Measurements from ENCODE around the gene CASP14. TPM values are rescaled to one million over a fixed set of nuclear protein-coding genes. Genes with fewer than 3 reads are reported as not detected.

CASP14 gene, protein sequence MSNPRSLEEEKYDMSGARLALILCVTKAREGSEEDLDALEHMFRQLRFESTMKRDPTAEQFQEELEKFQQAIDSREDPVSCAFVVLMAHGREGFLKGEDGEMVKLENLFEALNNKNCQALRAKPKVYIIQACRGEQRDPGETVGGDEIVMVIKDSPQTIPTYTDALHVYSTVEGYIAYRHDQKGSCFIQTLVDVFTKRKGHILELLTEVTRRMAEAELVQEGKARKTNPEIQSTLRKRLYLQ
- total RNA-seq: not detected

DNA sequence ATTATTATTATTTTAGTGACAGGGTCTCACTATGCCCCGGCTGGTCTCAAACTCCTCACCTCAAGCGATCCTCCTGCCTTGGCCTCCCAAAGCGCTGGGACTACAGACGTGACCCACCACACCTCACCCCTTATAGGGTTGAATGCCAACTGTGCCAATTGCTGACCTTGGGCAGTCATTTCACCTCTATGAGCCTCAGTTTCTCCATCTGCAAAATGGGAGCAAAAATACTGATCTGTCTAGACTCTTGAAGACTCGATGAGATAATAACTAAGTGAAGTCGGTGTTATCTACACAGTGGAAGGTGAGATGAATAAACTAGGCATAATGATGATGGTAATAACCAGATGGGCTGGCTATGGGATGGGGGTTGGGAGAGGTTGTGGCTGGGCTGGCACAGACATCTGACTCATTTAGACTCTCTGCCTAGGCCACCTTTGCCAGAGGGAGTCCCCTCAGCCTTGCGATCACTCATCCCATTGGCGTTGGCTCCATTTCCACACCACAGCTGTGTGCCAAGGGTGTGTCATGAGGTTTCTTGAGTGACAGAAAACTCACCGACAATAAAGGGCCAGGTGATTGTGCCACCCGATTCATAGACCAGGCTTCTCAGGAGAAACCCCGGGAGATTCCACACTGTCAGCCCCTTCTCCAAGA lies at the start of gene CASP14:
Gene CASP14 (plus strand): TSS at position 596 of the 657 bp plus-strand sequence. CDS start 2,772 bp downstream, outside the sequence.
- ATAC-seq (no peak), DNase-seq (no peak)
- TF ChIP-seq POLR2A (IDR thresholded peaks at IDR 0.05): no peak
- no peak for TF ChIP-seq CTCF (IDR thresholded peaks at IDR 0.05)
- H3K27ac ChIP-seq: no peak within 1 kb of the TSS
- WGBS, 2 donors: 71 to 80% methylated on average over 9 to 11 of the region's 11 CpGs
- intact Hi-C loops (cut with DNase I): no loop called here
- H3K27me3 ChIP-seq: no peaks in the 10 kb centered on the region
- H3K4me3 ChIP-seq: no peak within 1 kb of the TSS
- no peaks in the 10 kb centered on the region for H3K9me3 ChIP-seq
- no peaks in the 10 kb centered on the region for H3K4me1 ChIP-seq
- H3K36me3 ChIP-seq (replicated peaks in 1 of 2; ENCODE audit: insufficient read depth in 1 of 2, low read depth in 2 of 2): no peaks in the 10 kb centered on the region

DNA sequence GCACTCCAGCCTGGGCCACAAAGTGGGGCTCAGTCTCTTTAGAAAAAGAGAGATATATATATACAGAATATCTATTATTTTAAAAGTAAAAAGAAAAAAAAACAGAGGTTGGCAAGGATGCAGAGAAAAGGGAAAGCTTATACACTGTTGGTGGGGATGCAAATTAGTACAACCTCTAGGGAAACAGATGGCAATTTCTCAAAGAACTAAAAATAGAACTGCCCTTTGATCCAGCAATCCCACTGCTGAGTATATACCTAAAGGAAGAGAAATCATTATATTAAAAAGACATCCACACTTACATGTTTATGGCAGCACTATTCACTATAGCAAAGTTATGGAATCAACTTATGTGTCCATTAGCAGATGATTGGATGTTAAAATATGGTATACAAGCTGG lies 41.0 kb upstream of the CASP14 start:
- H3K27me3 ChIP-seq: no peaks in the 10 kb centered on the region
- no peaks in the 10 kb centered on the region for H3K9me3 ChIP-seq
- no peak overlapping the region for H3K4me3 ChIP-seq
- H3K4me1 ChIP-seq: peaks cover 5% of the 10 kb centered on the region
- intact Hi-C loops (cut with DNase I): no loop called here
- no peaks in the 10 kb centered on the region for H3K36me3 ChIP-seq (replicated peaks in 1 of 2; ENCODE audit: insufficient read depth in 1 of 2, low read depth in 2 of 2)
- TF ChIP-seq CTCF (IDR thresholded peaks at IDR 0.05): peak in 1 of 7 experiments; percentile 4
- no peak for TF ChIP-seq POLR2A (IDR thresholded peaks at IDR 0.05)
- ATAC-seq: no peak
- no peak overlapping the region for H3K27ac ChIP-seq
- peak in 1 of 4 donors; percentile 10 for DNase-seq

DNA sequence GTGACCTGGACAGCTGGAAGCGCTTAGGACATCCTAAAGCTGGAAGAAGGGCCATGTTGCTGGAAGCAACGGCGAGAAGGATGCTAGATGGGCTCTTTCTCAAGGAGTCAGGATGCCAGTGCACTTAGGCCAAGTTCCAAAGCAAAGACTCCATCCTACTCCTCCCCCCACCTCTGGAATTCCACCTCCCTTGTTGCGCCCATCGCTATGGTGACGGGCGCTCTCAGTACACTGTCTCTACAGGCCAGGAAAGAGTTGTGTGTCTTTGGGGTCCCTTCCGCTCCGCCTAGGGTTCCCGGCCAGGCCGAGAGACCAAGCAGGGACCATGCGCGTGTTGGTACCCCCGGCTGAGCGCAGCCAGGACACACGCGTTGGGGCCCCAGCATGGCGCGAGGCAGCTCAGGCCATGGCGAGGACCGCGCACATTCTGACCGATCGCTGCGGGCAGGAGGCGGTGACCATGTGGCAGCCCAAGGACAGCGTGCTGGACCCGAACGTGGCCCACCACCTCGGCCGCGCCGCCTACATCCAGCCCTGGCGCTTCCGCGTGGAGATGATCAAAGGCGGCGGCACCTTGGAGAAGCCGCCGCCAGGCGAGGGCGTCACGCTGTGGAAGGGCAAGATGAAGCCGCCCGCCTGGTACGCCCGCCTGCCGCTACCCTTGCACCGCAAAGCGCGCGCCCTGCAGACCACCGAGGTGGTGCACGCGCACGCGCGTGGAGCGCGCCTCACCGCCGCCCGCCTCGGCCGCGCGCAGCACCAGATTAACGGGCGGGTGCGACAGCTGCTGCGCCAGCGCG lies 38.6 kb upstream of the CASP14 start:
- ATAC-seq (no peak), DNase-seq (no peak)
- Histone ChIP-seq H3K4me1 (peaks cover 5% of the 10 kb centered on the region), H3K27ac (no peak overlapping the region), H3K4me3 (no peak overlapping the region), H3K36me3 (replicated peaks in 1 of 2; ENCODE audit: insufficient read depth in 1 of 2, low read depth in 2 of 2) (no peaks in the 10 kb centered on the region), H3K27me3 (no peaks in the 10 kb centered on the region), H3K9me3 (no peaks in the 10 kb centered on the region)
- intact Hi-C loops (cut with DNase I): no loop called here
- WGBS, 2 donors: 20 to 27% methylated on average over 49 to 58 of the region's 73 CpGs
- no peak for TF ChIP-seq POLR2A (IDR thresholded peaks at IDR 0.05)

- H3K27me3 ChIP-seq: no peaks in the 10 kb centered on the region
- no peak for ATAC-seq
Measured at GRCh38 chr19:15014579-15014978, 34.7 kb upstream of the CASP14 start.

More at GRCh38 chr19:15014579-15014978, 34.7 kb upstream of the CASP14 start:
- no peaks in the 10 kb centered on the region for H3K36me3 ChIP-seq (replicated peaks in 1 of 2; ENCODE audit: insufficient read depth in 1 of 2, low read depth in 2 of 2)
- DNase-seq: no peak
- H3K4me3 ChIP-seq: no peak overlapping the region
- intact Hi-C loops (cut with DNase I): no loop called here
- no peaks in the 10 kb centered on the region for H3K9me3 ChIP-seq
- H3K4me1 ChIP-seq: no peaks in the 10 kb centered on the region
- 6 to 13% methylated on average over 10 to 11 of the region's 11 CpGs for WGBS, 2 donors
- TF ChIP-seq POLR2A (IDR thresholded peaks at IDR 0.05): no peak
- no peak for TF ChIP-seq CTCF (IDR thresholded peaks at IDR 0.05)
- no peak overlapping the region for H3K27ac ChIP-seq

Measured in body of pancreas (tissue), 4 donors.